Erythroblast (primary cell): ENCODE results near the gene CD58.

Experiments
- GATA1 ChIP-seq: IDR thresholded peaks from 2 replicates; pipeline ENCODE4 v1.6.1; 2011; ENCODE audit warnings: low read depth, mild to moderate bottlenecking, control low read depth, low read length, moderate library complexity
- POLR2A ChIP-seq: IDR thresholded peaks from 2 replicates; pipeline ENCODE4 v1.6.1; 2011; ENCODE audit warnings: mild to moderate bottlenecking, low read length

DNA sequence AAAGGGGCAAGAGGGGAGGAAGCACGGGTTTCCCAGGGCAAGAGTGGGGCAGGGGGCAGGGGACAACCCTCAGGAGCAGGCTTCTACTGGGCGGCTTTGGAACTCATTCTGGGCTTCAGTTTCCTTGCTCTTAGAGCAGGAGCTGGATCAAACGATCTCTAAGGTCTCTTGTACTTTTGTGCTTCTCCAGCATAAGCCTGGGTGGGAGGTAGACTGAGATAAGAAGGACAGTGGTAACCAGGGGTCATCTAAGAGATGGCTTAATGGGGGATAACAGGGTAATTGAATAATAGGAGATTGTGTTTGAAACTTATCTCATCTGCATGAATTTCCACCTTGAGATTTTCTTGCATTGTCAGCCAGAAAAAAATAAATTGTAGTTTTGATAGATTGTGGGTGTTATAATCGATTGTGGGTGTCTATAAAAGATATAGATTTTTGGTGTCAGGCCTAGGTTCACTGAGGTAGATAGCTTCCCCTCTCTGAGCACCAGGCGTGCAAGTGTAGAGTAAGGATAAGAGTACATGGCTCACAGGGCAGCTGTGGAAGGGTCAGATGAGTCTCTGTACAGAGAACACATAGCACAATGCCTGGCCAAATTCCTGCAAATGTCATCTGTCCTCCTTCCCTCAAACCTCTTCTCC is 68.0 kb downstream of the CD58 start:
- TF ChIP-seq POLR2A (no peak), GATA1 (no peak)
